ENCODE data around the gene RABEP2.

- TF ChIP-seq TSHZ2 (CRISPR knock-in tag; IDR thresholded peaks at IDR 0.05) (no peak), SNAI2 (CRISPR knock-in tag; IDR thresholded peaks at IDR 0.05) (no peak), PATZ1 (CRISPR knock-in tag; IDR thresholded peaks at IDR 0.05; ENCODE audit: borderline replicate concordance) (no peak), ZNF565 (CRISPR knock-in tag; conservative IDR thresholded peaks at IDR 0.05; ENCODE audit: low read depth) (no peak), ZNF8 (CRISPR knock-in tag; IDR thresholded peaks at IDR 0.05) (no peak), ZFP3 (CRISPR knock-in tag; IDR thresholded peaks at IDR 0.05) (no peak), ISL1 (CRISPR knock-in tag; IDR thresholded peaks at IDR 0.05) (no peak), OSR1 (CRISPR knock-in tag; IDR thresholded peaks at IDR 0.05) (no peak), TOX (CRISPR knock-in tag; IDR thresholded peaks at IDR 0.05; ENCODE audit: borderline replicate concordance) (no peak), RARB (CRISPR knock-in tag; IDR thresholded peaks at IDR 0.05) (no peak), POU6F1 (CRISPR knock-in tag; IDR thresholded peaks at IDR 0.05; ENCODE audit: borderline replicate concordance, low read depth) (no peak), CREB5 (CRISPR knock-in tag; IDR thresholded peaks at IDR 0.05; ENCODE audit: low read depth) (no peak)
Measured at GRCh38 chr16:28898266-28898665, 26.8 kb downstream of the RABEP2 start.
